ENCODE measurements around the gene FAM53B.
"Not testable (repeated sequence)": the region's sequence is repeated elsewhere in the genome, so short reads cannot be mapped to it uniquely, and the experiment has no call there.

The FAM53B gene

GRCh38 chr10:124589491-124590041, 154.6 kb downstream of the FAM53B start:
- no peaks in the 10 kb centered on the region for H3K9me3 Mint-ChIP-seq
- DNase-seq (ENCODE audit: low spot score), result no peak
- H3K27me3 Mint-ChIP-seq (ENCODE audit: low read depth), result no peaks in the 10 kb centered on the region
- no peak overlapping the region for H3K4me3 Mint-ChIP-seq
- H3K27ac Mint-ChIP-seq, result no peak overlapping the region
- H3K4me1 Mint-ChIP-seq (ENCODE audit: low read depth), result no peaks in the 10 kb centered on the region
- no peaks in the 10 kb centered on the region for H3K36me3 Mint-ChIP-seq (ENCODE audit: low read depth)

- Mint-ChIP-seq H3K27me3 (ENCODE audit: low read depth) (no peaks in the 10 kb centered on the region), H3K9me3 (no peaks in the 10 kb centered on the region), H3K4me1 (ENCODE audit: low read depth) (no peaks in the 10 kb centered on the region), H3K4me3 (no peak overlapping the region), H3K36me3 (ENCODE audit: low read depth) (no peaks in the 10 kb centered on the region), H3K27ac (no peak overlapping the region)
- DNase-seq (ENCODE audit: low spot score), result no peak
These were observed 155.3 kb downstream of the FAM53B start for GRCh38 chr10:124588736-124589490.

- not testable (repeated sequence) for H3K4me1 Mint-ChIP-seq (ENCODE audit: low read depth); DNase-seq (ENCODE audit: low spot score); H3K36me3 Mint-ChIP-seq (ENCODE audit: low read depth); H3K27ac Mint-ChIP-seq; H3K4me3 Mint-ChIP-seq; H3K27me3 Mint-ChIP-seq (ENCODE audit: low read depth); H3K9me3 Mint-ChIP-seq
These were observed 155.8 kb downstream of the FAM53B start for GRCh38 chr10:124588341-124588735.

- no peak overlapping the region for H3K27ac Mint-ChIP-seq
- no peak overlapping the region for H3K4me3 Mint-ChIP-seq
- H3K36me3 Mint-ChIP-seq (ENCODE audit: low read depth), result no peaks in the 10 kb centered on the region
These were observed 156.4 kb downstream of the FAM53B start for GRCh38 chr10:124587811-124588211.

GRCh38 chr10:124586142-124586541, 158.0 kb downstream of the FAM53B start:
- peaks cover 2% of the 10 kb centered on the region for H3K9me3 Mint-ChIP-seq

More at GRCh38 chr10:124587811-124588211, 156.4 kb downstream of the FAM53B start:
- DNase-seq (ENCODE audit: low spot score), result no peak
- H3K27me3 Mint-ChIP-seq (ENCODE audit: low read depth), result no peaks in the 10 kb centered on the region
- H3K9me3 Mint-ChIP-seq, result no peaks in the 10 kb centered on the region
- H3K4me1 Mint-ChIP-seq (ENCODE audit: low read depth), result no peaks in the 10 kb centered on the region

GRCh38 chr10:124579011-124579399, 165.2 kb downstream of the FAM53B start:
- Mint-ChIP-seq H3K27me3 (ENCODE audit: low read depth) (peaks cover 5% of the 10 kb centered on the region), H3K9me3 (peaks cover 11% of the 10 kb centered on the region), H3K4me3 (no peak overlapping the region), H3K4me1 (ENCODE audit: low read depth) (no peaks in the 10 kb centered on the region), H3K36me3 (ENCODE audit: low read depth) (no peaks in the 10 kb centered on the region), H3K27ac (no peak overlapping the region)
- no peak for DNase-seq (ENCODE audit: low spot score)

More at GRCh38 chr10:124586142-124586541, 158.0 kb downstream of the FAM53B start:
- no peaks in the 10 kb centered on the region for H3K36me3 Mint-ChIP-seq (ENCODE audit: low read depth)
- H3K4me3 Mint-ChIP-seq, result no peak overlapping the region
- H3K4me1 Mint-ChIP-seq (ENCODE audit: low read depth), result no peaks in the 10 kb centered on the region
- no peak for DNase-seq (ENCODE audit: low spot score)
- peaks cover 2% of the 10 kb centered on the region for H3K27me3 Mint-ChIP-seq (ENCODE audit: low read depth)
- H3K27ac Mint-ChIP-seq, result no peak overlapping the region

GRCh38 chr10:124578231-124579010, 165.8 kb downstream of the FAM53B start:
- no peak for DNase-seq (ENCODE audit: low spot score)
- Mint-ChIP-seq H3K4me1 (ENCODE audit: low read depth) (no peaks in the 10 kb centered on the region), H3K27me3 (ENCODE audit: low read depth) (peaks cover 5% of the 10 kb centered on the region), H3K4me3 (no peak overlapping the region), H3K27ac (no peak overlapping the region), H3K9me3 (peaks cover 11% of the 10 kb centered on the region), H3K36me3 (ENCODE audit: low read depth) (no peaks in the 10 kb centered on the region)

GRCh38 chr10:124577651-124578050, 166.5 kb downstream of the FAM53B start:
- Mint-ChIP-seq H3K36me3 (ENCODE audit: low read depth) (no peaks in the 10 kb centered on the region), H3K27ac (no peak overlapping the region), H3K4me3 (no peak overlapping the region), H3K4me1 (ENCODE audit: low read depth) (no peaks in the 10 kb centered on the region), H3K27me3 (ENCODE audit: low read depth) (peaks cover 5% of the 10 kb centered on the region), H3K9me3 (peaks cover 11% of the 10 kb centered on the region)
- no peak for DNase-seq (ENCODE audit: low spot score)

GRCh38 chr10:124576526-124577420, 167.4 kb downstream of the FAM53B start:
- Mint-ChIP-seq H3K36me3 (ENCODE audit: low read depth) (no peaks in the 10 kb centered on the region), H3K27ac (no peak overlapping the region), H3K27me3 (ENCODE audit: low read depth) (peaks cover 5% of the 10 kb centered on the region), H3K4me3 (no peak overlapping the region), H3K4me1 (ENCODE audit: low read depth) (no peaks in the 10 kb centered on the region), H3K9me3 (peaks cover 11% of the 10 kb centered on the region)
- DNase-seq (ENCODE audit: low spot score), result no peak

GRCh38 chr10:124575107-124576035, 168.8 kb downstream of the FAM53B start:
- H3K36me3 Mint-ChIP-seq (ENCODE audit: low read depth), result no peaks in the 10 kb centered on the region
- no peak overlapping the region for H3K27ac Mint-ChIP-seq
- DNase-seq (ENCODE audit: low spot score), result no peak
- H3K27me3 Mint-ChIP-seq (ENCODE audit: low read depth), result no peaks in the 10 kb centered on the region
- peaks cover 6% of the 10 kb centered on the region for H3K9me3 Mint-ChIP-seq
- H3K4me1 Mint-ChIP-seq (ENCODE audit: low read depth), result no peaks in the 10 kb centered on the region
- no peak overlapping the region for H3K4me3 Mint-ChIP-seq

- no peaks in the 10 kb centered on the region for H3K36me3 Mint-ChIP-seq (ENCODE audit: low read depth)
- H3K4me1 Mint-ChIP-seq (ENCODE audit: low read depth), result no peaks in the 10 kb centered on the region
- no peaks in the 10 kb centered on the region for H3K27me3 Mint-ChIP-seq (ENCODE audit: low read depth)
- H3K4me3 Mint-ChIP-seq, result no peak overlapping the region
- H3K27ac Mint-ChIP-seq, result no peak overlapping the region
- no peak for DNase-seq (ENCODE audit: low spot score)
- no peaks in the 10 kb centered on the region for H3K9me3 Mint-ChIP-seq
These were observed 169.6 kb downstream of the FAM53B start for GRCh38 chr10:124574456-124575070.

GRCh38 chr10:124573726-124574455, 170.3 kb downstream of the FAM53B start:
- Mint-ChIP-seq H3K4me3 (no peak overlapping the region), H3K27ac (no peak overlapping the region), H3K27me3 (ENCODE audit: low read depth) (no peaks in the 10 kb centered on the region), H3K9me3 (no peaks in the 10 kb centered on the region), H3K36me3 (ENCODE audit: low read depth) (no peaks in the 10 kb centered on the region), H3K4me1 (ENCODE audit: low read depth) (no peaks in the 10 kb centered on the region)
- DNase-seq (ENCODE audit: low spot score), result no peak
